Endothelial cell of umbilical vein (primary cell): ENCODE results near the gene IFNL3.

Experiments
- EZH2 ChIP-seq: IDR thresholded peaks from 2 replicates; pipeline ENCODE4 v1.6.1; 2012; ENCODE audit warnings: borderline replicate concordance, low read depth, mild to moderate bottlenecking, moderate library complexity, low read length, inconsistent platforms; ENCODE audit not compliant: severe bottlenecking
- FOS ChIP-seq: IDR thresholded peaks from 2 replicates; pipeline ENCODE4 v1.6.1; 2011; ENCODE audit warnings: mild to moderate bottlenecking, low read length, moderate library complexity, borderline replicate concordance; ENCODE audit not compliant: insufficient read depth
- GATA2 ChIP-seq: IDR thresholded peaks from 2 replicates; pipeline ENCODE4 v1.7.0; 2011; ENCODE audit warnings: low read depth, mild to moderate bottlenecking, moderate library complexity, mixed read lengths, low read length; ENCODE audit not compliant: insufficient read length, insufficient read depth
- JUN ChIP-seq: IDR thresholded peaks from 2 replicates; pipeline ENCODE4 v1.6.1; 2011; ENCODE audit warnings: borderline replicate concordance, low read depth; ENCODE audit not compliant: insufficient read length, insufficient read depth
- MYC ChIP-seq: IDR thresholded peaks from one replicate; pipeline ENCODE4 v1.6.1; 2011; ENCODE audit warnings: mild to moderate bottlenecking, low read depth, low read length
- POLR2A ChIP-seq: IDR thresholded peaks from 2 replicates; pipeline ENCODE4 v1.6.1; 2012; ENCODE audit warnings: low read depth, mild to moderate bottlenecking, control low read depth, low read length
- POLR2AphosphoS5 ChIP-seq: IDR thresholded peaks from 2 replicates; pipeline ENCODE4 v1.6.1; 2012; ENCODE audit warnings: low read depth, mild to moderate bottlenecking, control low read depth, low read length, moderate library complexity; ENCODE audit not compliant: insufficient read depth
- TF ChIP-seq, protein P1 (sequence below), 2 donors: IDR thresholded peaks; 1 replicate in 1 of 2; 2 replicates in 1 of 2; pipeline ENCODE4 v1.5.1; 2011; ENCODE audit warnings: low read length in 2 of 2, mild to moderate bottlenecking in 2 of 2, moderate library complexity in 2 of 2, control low read depth in 1 of 2, inconsistent platforms in 1 of 2, low read depth in 1 of 2; ENCODE audit not compliant: insufficient read depth in 1 of 2; ENCODE audit errors: extremely low read depth in 1 of 2
- TF ChIP-seq, protein P2 (sequence below): IDR thresholded peaks from 2 replicates; pipeline ENCODE4 v1.6.1; 2011; ENCODE audit not compliant: insufficient read depth, insufficient read length

DNA sequence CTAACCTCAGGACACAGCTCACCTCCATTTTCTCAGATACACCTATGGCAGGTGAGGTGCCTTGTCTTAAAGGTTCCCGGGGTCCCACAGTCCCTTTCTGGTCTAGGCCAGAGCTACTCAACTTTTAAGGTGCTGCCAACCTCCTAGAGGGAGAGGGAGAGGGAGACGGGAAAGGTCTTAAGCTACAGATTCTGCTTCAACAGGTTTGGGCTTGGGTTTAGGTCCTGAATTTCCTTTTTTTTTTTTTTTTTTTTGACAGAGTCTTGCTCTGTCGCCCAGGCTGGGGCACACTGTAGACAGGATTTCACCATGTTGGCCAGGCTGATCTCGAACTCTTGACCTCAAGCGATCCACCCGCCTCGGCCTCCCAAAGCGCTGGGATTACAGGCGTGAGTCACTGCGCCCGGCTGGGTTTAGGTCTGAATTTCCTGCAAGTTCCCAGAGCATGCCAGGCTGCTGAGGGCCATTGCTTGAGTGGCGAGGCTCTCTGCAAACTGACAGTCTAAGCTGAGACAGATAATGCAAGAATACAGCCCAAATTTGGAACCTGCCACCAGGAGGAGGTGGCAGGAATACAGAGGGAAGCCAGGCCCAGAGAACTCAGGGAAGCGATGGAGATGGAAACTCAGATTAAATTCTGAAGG is 33.0 kb downstream of the IFNL3 start:
- TF ChIP-seq EZH2: no peak
- TF ChIP-seq, protein P1, sequence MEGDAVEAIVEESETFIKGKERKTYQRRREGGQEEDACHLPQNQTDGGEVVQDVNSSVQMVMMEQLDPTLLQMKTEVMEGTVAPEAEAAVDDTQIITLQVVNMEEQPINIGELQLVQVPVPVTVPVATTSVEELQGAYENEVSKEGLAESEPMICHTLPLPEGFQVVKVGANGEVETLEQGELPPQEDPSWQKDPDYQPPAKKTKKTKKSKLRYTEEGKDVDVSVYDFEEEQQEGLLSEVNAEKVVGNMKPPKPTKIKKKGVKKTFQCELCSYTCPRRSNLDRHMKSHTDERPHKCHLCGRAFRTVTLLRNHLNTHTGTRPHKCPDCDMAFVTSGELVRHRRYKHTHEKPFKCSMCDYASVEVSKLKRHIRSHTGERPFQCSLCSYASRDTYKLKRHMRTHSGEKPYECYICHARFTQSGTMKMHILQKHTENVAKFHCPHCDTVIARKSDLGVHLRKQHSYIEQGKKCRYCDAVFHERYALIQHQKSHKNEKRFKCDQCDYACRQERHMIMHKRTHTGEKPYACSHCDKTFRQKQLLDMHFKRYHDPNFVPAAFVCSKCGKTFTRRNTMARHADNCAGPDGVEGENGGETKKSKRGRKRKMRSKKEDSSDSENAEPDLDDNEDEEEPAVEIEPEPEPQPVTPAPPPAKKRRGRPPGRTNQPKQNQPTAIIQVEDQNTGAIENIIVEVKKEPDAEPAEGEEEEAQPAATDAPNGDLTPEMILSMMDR (IDR thresholded peaks at IDR 0.05; ENCODE audit: extremely low read depth in 1 of 2, insufficient read depth in 1 of 2, low read depth in 1 of 2, low read length in 2 of 2): no peak
- TF ChIP-seq, protein P2, sequence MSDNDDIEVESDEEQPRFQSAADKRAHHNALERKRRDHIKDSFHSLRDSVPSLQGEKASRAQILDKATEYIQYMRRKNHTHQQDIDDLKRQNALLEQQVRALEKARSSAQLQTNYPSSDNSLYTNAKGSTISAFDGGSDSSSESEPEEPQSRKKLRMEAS: no peak
- no peak for TF ChIP-seq POLR2AphosphoS5
- no peak for TF ChIP-seq POLR2A
- TF ChIP-seq MYC: no peak
- TF ChIP-seq JUN: no peak
- TF ChIP-seq GATA2: no peak
- TF ChIP-seq FOS: no peak
